Keratinocyte (primary cell): Measurements from ENCODE around the gene GPR183.

Experiments used
- CTCF ChIP-seq, 3 experiments: IDR thresholded peaks in 1 of 3; conservative IDR thresholded peaks in 1 of 3; optimal IDR thresholded peaks in 1 of 3; 2 replicates in 2 of 3; 3 replicates in 1 of 3; pipeline versions ENCODE3 to v1.5.1; 2011; ENCODE audit warnings: low read length in 3 of 3, mild to moderate bottlenecking in 3 of 3, moderate library complexity in 2 of 3, control low read depth in 1 of 3, inconsistent platforms in 1 of 3; ENCODE audit not compliant: insufficient read depth in 2 of 3; ENCODE audit errors: extremely low read depth in 1 of 3
- EZH2 ChIP-seq: IDR thresholded peaks from one replicate; pipeline ENCODE4 v1.6.1; 2012; ENCODE audit warnings: inconsistent platforms, mild to moderate bottlenecking, low read length, moderate library complexity

GRCh38 chr13:99339736-99340397, 32.7 kb upstream of the GPR183 start:
- no peak for TF ChIP-seq CTCF (optimal IDR thresholded peaks at IDR 0.05 in 1 of 3, IDR thresholded peaks at IDR 0.05 in 1 of 3, conservative IDR thresholded peaks at IDR 0.05 in 1 of 3; ENCODE audit: extremely low read depth in 1 of 3, insufficient read depth in 2 of 3, low read length in 3 of 3)
- TF ChIP-seq EZH2: no peak
